Cardiac fibroblast (primary cell): ENCODE measurements around the gene HSFX2.

ENCODE experiments used
- DNase-seq, 2 donors: peaks; one replicate each; pipeline versions ENCODE4 v3.0.0 to v3.0.0-alpha.2; 2010; ENCODE audit warnings: low read depth in 2 of 2
- H3K4me3 ChIP-seq, 2 donors: replicated peaks in 1 of 2; 1 replicate in 1 of 2; 2 replicates in 1 of 2; pipeline ENCODE4 v1.5.1; 2011; ENCODE audit warnings: low read depth in 2 of 2, low read length in 2 of 2, mild to moderate bottlenecking in 2 of 2, moderate library complexity in 1 of 2
- TF ChIP-seq, protein P1 (sequence below): IDR thresholded peaks from one replicate; pipeline ENCODE4 v1.5.1; 2011; ENCODE audit warnings: low read depth, mild to moderate bottlenecking, low read length, inconsistent platforms

Gene HSFX2

GRCh38 chrX:149572743-149573142, 22.4 kb downstream of the HSFX2 start:
- peak in 1 of 2 donors; percentile 5 for DNase-seq
- no peak overlapping the region for H3K4me3 ChIP-seq
- TF ChIP-seq, protein P1, sequence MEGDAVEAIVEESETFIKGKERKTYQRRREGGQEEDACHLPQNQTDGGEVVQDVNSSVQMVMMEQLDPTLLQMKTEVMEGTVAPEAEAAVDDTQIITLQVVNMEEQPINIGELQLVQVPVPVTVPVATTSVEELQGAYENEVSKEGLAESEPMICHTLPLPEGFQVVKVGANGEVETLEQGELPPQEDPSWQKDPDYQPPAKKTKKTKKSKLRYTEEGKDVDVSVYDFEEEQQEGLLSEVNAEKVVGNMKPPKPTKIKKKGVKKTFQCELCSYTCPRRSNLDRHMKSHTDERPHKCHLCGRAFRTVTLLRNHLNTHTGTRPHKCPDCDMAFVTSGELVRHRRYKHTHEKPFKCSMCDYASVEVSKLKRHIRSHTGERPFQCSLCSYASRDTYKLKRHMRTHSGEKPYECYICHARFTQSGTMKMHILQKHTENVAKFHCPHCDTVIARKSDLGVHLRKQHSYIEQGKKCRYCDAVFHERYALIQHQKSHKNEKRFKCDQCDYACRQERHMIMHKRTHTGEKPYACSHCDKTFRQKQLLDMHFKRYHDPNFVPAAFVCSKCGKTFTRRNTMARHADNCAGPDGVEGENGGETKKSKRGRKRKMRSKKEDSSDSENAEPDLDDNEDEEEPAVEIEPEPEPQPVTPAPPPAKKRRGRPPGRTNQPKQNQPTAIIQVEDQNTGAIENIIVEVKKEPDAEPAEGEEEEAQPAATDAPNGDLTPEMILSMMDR = no peak

GRCh38 chrX:149571770-149572169, 23.3 kb downstream of the HSFX2 start:
- TF ChIP-seq, protein P1 = no peak
- DNase-seq = no peak

DNA sequence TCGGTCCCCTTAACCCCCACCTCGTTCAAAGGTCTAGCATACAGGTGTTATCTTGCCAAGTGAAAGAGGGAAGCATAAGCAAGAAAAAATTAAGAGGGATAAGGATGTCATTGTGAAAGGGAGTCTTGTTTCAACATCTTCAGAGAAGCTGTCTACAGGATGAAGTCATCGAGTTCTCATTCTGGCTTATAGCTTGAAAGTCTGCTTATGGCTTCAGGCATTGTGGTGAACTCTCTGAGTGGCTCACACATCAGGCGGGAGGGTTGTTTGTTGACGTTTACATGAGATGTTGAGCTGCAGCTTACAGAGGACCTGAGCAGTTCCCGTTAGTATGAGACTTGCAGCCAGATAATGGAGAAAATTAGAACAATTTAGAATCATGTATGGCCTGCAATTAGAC, 24.4 kb downstream of the HSFX2 start:
- peak; percentile 36 to 65 for DNase-seq

More at GRCh38 chrX:149571770-149572169, 23.3 kb downstream of the HSFX2 start:
- H3K4me3 ChIP-seq = no peak overlapping the region

DNA sequence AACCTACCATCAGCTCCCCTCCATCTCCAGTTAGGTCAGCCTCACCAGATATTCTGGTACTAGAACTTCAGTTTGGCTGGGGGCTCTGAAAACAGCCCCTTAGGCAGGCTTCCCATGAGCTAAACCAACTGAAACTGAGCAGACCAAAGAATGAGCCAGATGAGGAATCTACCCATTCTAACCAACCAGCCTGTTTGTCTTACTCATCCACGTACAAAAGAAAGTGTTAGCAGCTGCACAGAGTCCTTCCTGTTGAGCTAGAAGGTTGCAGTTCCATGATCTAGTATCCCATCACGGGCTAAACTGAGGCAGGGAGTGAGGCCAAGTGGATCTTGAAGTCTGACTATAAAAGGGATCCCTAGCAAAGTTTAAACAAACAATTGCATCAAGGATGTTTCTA, 25.3 kb downstream of the HSFX2 start:
- H3K4me3 ChIP-seq = no peak overlapping the region
- no peak for DNase-seq

More for the DNA sequence above, 24.4 kb downstream of the HSFX2 start:
- H3K4me3 ChIP-seq = no peak overlapping the region
- TF ChIP-seq, protein P1 = no peak

DNA sequence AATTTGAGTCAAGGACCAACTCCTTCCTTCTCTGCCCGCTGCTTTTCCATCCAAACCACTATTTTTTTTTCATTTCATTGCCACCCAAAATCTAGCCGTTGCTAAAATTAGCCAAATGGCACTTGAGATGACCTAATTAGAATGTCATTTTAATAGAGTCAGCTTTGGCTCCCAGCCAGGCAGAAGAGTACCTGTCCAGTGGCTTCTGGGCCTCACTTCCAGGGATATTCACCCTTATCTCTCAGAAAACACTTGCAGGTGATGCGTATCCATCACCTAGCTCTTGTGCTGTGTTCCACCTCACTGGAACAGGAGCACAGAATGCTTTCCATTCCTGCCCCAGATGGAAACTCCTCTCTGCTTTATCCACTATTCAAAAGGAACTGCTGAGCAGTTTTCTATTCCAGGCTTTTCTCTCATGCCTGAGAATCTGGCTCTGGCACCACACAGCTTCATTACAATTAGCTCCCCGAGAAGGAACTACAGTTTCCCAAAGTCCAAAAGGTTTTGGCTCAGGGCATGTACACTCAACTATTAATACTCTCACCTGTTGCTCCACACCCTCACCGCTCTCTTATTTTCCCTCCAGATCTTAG, 26.3 kb downstream of the HSFX2 start:
- TF ChIP-seq, protein P1 = no peak
- H3K4me3 ChIP-seq = no peak overlapping the region
- DNase-seq = no peak

More for the DNA sequence above, 25.3 kb downstream of the HSFX2 start:
- TF ChIP-seq, protein P1 = no peak

- DNase-seq = no peak
- TF ChIP-seq, protein P1 = no peak
- H3K4me3 ChIP-seq = no peak overlapping the region
Measured at GRCh38 chrX:149567621-149568417, 27.3 kb downstream of the HSFX2 start.
